ENCODE results near the gene TMEM260. TPM values are rescaled to one million over a fixed set of nuclear protein-coding genes. Genes with fewer than 3 reads are reported as not detected.

The TMEM260 gene
- total RNA-seq: 9.7 and 14.6 TPM in 2 replicates

GRCh38 chr14:56579345-56580220 is at the start of gene TMEM260:
TMEM260 (plus strand) TSS chr14:56579798; CDS start chr14:56579915, 117 bp downstream.

Other genes starting within 250 kb of the TMEM260 start
- gene OTX2, start 230.7 kb downstream of the TMEM260 start, total RNA-seq: not detected in 2 replicates

All from cardiac atrium fibroblast (primary cell).